HL-60 (cell line): ENCODE measurements around the gene UPK1B.

ENCODE experiments used
- CTCF ChIP-seq: IDR thresholded peaks from one replicate; pipeline ENCODE4 v1.5.1; 2011; ENCODE audit warnings: low read length, control low read depth, inconsistent platforms; ENCODE audit not compliant: insufficient read depth
- POLR2AphosphoS5 ChIP-seq: IDR thresholded peaks from 2 replicates; pipeline ENCODE4 v1.6.1; 2012; ENCODE audit warnings: low read depth
- REST ChIP-seq: IDR thresholded peaks from 2 replicates; pipeline ENCODE4 v1.6.1; 2012; ENCODE audit warnings: low read depth; ENCODE audit not compliant: insufficient replicate concordance

GRCh38 chr3:119145128-119145499, 28.3 kb upstream of the UPK1B start:
- TF ChIP-seq CTCF (no peak), POLR2AphosphoS5 (no peak), REST (no peak)
